ENCODE data around the gene SNAP29.
"Not testable (repeated sequence)": the region's sequence is repeated elsewhere in the genome, so short reads cannot be mapped to it uniquely, and the experiment has no call there.

The SNAP29 gene

DNA sequence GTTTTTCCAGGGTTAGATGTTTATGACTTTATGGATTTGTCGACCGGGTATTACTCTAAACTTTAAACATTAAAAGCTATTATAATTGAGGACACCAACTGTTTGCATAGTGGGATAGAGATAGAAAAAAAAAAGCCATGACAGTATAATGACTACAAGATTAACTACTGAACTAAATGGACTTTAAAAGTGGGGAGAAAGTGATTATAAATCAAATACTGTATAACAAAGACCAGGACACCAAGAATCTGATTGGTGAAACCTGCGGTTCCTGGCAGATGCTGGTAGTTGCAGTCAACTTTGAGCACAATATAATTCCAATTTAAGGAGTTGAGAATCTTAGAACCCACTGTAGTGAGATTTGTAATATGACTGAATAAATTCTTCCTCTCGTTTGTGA, 60.9 kb downstream of the SNAP29 start:
- no peak for DNase-seq (ENCODE audit: low read depth)

DNA sequence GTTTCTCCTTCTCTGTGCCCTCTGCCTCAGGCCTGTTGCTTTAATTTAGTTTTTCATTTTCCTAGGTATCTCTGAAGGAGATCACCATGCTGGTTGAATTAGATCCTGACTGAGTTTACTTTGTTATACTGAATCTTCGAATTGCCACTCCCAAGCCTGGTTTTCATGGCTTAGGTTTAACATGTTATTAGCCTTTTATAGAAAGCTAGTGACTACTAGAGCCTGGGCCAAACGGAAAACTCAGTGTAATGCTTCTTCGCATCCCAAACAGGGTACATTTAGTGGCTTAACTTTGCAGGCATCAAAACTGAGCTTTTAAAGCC, 62.0 kb downstream of the SNAP29 start:
- no peak for DNase-seq (ENCODE audit: low read depth)
- H3K4me3 ChIP-seq (ENCODE audit: low read depth, low read length) = peak overlapping the region; percentile 99

More for the DNA sequence above, 60.9 kb downstream of the SNAP29 start:
- peak overlapping the region; percentile 99 for H3K4me3 ChIP-seq (ENCODE audit: low read depth, low read length)

DNA sequence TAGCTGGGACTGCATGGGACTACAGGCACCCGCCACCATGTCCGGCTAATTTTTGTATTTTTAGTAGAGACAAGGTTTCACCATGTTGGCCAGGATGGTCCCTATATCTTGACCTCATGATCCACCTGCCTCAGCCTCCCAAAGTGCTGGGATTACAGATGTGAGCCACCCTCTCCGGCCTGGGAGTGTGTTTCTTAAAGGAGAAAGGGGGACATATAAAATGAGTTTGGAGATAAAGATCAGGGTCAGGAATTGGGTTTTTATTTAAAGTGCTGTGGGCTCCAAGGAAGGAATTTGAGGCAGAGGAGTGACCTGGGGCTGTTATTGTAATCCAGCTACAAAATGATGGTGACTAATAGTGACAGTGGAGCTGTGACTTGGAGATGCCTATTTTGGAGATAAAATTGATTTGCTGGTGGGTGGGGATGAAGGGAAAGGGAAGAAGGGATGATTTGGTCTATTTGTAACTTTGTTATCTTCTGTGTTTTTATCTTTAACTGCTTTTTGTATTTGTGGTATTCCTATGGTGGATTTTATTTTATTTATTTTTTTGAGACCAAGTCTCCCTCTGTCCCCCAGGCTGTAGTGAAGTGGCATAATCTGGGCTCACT, 63.4 kb downstream of the SNAP29 start:
- no peak overlapping the region for H3K4me3 ChIP-seq (ENCODE audit: low read depth, low read length)
- no peak for DNase-seq (ENCODE audit: low read depth)

DNA sequence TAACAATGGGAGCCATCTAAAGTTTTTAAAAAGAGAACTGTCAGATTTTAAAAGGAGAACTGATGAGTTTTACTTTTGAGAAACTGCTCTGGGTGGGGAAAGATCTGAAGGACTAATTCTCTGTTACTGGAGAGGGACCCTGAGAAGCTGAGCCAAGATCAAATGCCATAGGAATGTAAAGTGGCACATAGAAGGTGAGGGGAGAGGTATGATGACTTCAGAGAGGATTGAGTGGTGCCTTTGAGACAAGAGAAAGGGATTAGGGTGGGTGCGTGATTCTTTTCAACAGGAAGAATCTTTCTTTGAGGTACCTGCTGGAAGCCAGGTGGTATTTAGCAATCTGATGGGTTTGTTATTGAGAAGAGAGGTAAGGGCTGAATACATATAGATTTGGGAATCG, 67.4 kb downstream of the SNAP29 start:
- no peak for DNase-seq (ENCODE audit: low read depth)
- no peak overlapping the region for H3K4me3 ChIP-seq (ENCODE audit: low read depth, low read length)

DNA sequence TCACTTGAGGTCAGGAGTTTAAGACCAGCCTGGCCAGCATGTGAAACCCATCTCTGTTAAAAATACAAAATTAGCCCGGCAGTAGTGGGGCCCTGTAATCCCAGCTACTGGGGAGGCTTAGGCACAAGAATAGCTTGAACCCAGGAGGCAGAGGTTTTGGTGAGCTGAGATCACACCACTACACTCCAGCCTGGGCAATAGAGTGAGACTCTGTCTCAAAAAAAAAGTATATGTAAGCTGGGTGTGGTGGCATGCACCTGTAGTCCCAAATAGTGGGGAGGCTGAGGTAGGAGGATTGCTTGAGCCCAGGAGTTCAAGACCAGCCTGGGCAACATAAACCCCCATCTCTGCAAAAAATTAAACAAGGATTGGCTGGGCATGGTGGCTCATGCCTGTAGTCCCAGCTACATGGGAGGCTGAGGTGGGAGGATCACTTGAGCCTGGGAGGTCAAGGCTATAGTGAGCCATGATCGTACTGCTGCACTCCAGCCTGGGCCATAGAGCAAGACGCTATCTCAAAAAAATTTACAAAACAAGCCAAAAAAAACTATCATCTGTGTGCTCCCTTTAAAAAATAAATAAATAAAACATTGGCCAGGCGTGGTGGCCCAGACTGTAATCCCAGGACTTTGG, 69.2 kb downstream of the SNAP29 start:
- H3K4me3 ChIP-seq (ENCODE audit: low read depth, low read length) = no peak overlapping the region
- no peak for DNase-seq (ENCODE audit: low read depth)

DNA sequence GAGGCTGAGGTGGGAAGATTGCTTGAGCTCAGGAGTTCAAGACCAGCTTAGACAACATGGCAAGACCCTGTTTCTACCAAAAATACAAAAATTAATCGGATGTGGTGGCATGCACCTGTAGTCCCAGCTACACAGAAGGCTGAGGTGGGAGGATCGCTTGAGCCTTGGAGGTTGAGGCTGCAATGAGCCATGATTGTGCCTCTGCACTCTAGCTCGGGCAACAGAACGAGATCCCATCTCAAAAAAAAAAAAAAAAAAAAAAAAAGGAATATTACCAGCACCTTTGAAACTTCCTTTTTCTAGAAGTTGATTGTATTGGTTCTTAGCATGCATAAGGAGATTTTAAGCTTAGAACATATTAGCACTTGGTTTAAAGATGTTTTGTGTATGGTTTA, 69.8 kb downstream of the SNAP29 start:
- no peak for DNase-seq (ENCODE audit: low read depth)
- no peak overlapping the region for H3K4me3 ChIP-seq (ENCODE audit: low read depth, low read length)

DNA sequence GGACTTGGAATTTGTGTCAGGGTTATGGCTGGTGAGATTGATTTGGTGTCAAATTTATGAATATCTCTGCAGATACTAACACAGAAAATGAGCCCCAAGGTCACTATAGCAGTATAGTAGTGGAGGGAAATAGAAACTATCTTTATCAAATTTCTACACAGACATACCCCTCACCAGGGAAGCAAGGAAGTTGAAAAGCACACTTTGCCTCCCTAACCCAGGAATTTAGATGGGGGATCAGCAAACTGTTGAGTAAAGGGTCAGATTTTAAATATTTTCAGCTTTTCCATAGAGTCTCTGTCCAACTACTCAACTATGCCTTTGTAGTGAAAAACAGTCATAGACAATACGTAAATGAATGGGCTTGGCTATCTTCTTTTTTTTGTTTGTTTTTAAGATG, 71.2 kb downstream of the SNAP29 start:
- H3K4me3 ChIP-seq (ENCODE audit: low read depth, low read length) = no peak overlapping the region
- DNase-seq (ENCODE audit: low read depth) = no peak

DNA sequence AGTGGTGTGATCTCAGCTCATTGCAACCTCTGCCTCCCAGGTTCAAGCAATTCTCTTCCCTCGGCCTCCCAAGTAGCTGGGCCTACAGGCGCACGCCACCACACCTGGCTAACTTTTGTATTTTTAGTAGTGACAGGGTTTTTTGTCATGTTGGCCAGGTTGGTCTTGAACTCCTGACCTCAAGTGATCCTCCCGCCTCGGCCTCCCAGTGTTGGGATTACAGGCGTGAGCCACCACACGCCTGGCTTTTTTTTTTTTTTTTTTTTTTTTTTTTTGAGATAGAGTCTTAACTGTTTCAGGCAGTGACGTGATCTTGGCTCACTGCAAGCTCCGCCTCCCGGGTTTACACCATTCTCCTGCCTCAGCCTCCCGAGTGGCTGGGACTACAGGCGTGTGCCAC, 71.6 kb downstream of the SNAP29 start:
- H3K4me3 ChIP-seq (ENCODE audit: low read depth, low read length); DNase-seq (ENCODE audit: low read depth): not testable (repeated sequence)

DNA sequence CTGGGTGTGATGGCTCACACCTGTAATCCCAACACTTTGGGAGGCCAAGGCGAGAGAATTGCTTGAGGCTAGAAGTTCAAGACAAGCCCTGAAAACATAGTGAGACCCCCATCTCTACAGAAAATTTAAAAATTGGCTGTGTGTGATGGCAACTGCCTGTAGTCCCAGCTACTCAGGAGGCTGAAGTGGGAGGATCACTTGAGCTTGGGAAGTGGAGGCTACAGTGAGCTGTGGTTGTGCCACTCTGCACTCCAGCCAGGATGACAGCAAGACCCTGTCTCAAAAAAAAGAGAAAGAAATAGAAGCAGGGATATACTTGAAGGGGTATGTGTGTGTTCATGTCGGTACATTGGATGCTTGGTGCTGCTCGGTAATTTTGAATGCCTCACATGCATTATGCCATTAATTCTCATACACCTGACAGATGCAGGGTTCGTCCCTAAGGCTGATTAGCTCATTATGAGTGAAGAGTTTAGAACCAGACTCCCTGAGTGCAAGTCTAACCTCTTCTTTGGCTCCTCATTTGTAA, 72.4 kb downstream of the SNAP29 start:
- DNase-seq (ENCODE audit: low read depth) = no peak
- H3K4me3 ChIP-seq (ENCODE audit: low read depth, low read length) = no peak overlapping the region

DNA sequence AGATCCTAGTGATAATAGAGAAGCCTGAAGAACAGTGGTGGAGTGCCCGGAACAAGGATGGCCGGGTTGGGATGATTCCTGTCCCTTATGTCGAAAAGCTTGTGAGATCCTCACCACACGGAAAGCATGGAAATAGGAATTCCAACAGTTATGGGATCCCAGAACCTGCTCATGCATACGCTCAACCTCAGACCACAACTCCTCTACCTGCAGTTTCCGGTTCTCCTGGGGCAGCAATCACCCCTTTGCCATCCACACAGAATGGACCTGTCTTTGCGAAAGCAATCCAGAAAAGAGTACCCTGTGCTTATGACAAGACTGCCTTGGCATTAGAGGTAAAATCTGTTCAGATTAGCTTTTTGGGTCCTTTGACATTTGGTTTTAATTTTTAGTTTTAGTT, 75.1 kb downstream of the SNAP29 start:
- no peak for DNase-seq (ENCODE audit: low read depth)
- H3K4me3 ChIP-seq (ENCODE audit: low read depth, low read length) = no peak overlapping the region

DNA sequence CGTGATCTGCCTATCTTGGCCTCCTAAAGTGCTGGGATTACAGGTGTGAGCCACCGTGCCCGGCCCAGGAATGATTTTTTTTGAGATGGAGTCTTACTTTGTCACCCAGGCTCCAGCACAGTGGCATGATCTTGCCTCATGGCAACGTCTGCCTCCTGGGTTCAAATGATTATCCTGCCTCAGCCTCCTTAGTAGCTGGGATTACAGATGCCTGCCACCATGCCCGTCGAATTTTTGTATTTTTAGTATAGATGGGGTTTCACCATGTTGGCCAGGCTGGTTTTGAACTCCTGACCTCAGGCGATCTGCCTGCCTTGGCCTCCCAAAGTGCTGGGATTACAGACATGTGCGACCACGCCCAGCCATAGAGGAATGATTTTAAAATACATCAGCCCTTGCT, 76.2 kb downstream of the SNAP29 start:
- DNase-seq (ENCODE audit: low read depth); H3K4me3 ChIP-seq (ENCODE audit: low read depth, low read length): not testable (repeated sequence)

DNA sequence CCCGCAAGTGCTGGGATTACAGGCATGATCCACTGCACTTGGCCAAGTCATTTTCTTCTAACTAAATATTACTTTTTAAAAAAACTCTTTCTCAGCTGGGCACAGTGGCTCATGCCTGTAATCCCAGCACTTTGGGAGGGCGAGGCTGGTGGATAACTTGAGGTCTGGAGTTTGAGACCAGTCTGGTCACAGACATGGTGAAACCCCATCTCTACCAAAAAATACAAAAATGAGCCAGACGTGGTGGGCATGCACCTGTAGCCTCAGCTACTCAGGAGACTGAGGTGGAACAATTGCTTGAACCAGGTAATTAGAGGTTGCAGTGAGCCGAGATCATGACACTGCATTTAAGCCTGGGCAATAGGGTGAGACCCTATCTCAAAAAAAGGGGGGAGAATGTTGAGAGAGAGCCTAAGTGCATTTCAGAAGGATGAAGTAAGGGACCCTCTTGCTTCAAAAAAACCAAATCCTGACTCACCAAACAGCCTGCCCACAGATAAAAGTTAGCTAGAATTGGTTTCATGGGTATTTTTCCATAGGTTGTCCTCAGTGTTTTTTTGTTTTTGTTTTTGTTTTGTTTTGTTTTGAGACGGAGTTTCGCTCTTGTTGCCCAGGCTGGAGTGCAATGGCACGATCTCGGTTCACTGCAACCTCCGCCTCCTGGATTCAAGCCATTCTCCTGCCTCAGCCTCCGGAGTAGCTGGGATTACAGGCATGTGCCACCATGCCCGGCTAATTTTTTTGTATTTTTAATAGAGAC, 77.2 kb downstream of the SNAP29 start:
- H3K4me3 ChIP-seq (ENCODE audit: low read depth, low read length); DNase-seq (ENCODE audit: low read depth): not testable (repeated sequence)

DNA sequence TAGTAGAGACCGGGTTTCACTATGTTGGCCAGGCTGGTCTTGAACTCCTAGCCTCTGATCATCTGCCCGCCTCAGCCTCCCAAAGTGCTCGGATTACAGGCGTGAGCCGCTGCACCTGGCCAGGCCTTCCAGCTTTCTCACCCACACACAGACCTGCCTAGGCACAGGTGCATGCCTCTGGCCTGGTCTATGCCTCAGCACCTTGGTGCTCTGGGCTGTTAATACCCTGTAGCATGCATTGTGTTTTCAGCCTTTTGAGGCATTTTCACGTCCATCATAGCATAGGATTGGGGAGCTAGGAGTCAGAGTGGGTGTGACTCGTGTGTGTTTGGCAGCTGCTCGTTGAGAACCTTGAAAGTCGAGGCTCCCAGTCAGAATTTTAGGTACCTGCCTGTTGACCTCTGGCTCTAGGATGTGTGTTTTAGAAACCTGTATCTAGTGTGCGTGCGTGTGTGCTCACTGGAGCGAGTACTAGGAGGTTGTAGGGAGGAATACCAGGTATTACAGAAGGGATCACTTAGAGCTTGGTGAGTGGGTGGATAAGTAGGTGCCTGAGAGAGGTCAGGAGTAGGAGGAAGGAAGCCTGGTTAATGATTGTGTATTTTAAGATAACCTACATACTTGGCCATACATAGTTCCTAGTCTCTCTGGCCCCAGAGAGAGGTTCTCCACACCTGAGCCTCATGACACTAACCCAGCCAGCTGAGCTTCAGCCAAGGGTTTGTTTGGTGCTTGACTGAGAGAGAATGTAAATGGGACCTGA, 78.4 kb downstream of the SNAP29 start:
- DNase-seq (ENCODE audit: low read depth) = no peak
- H3K4me3 ChIP-seq (ENCODE audit: low read depth, low read length) = no peak overlapping the region

DNA sequence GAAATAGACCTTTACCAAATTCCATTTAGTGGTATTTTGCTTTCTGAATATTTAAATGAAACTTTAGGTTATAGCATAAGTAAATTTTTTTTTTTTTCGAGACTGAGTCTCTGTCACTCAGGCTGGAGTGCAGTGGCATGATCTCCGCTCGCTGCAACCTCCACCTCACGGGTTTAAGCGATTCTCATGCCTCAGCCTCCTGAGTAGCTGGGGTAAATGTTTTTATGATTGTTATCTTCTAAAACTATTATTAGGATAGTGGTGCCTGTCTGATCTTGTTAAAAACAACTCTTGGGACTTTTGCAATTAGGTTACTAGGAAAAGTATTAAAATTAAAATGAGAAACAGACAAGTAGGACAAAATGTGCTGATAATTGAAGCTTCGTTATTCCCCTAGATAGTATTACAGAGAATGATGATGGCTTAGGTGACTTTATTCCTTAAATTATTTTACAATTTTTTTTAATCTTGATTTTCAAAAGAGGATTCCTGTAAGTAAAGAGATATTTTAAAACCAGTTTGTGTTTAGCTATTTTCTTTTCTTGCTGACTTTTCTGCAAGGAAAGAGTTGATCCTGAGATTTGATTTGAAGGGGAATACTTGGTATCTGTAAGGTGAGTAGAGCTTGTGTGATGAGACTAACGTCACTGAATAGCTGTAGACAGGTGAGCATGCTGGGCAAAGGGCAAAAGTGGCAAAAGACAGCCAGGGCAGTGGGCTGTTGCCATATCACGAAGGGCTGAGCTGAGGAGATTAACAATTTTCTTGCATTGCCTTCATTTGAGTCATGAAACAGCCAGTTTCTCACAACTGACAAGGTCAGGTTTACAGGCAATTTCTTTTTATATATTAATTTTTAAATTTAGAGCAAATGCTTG, 79.2 kb downstream of the SNAP29 start:
- H3K4me3 ChIP-seq (ENCODE audit: low read depth, low read length) = no peak overlapping the region
- no peak for DNase-seq (ENCODE audit: low read depth)

DNA sequence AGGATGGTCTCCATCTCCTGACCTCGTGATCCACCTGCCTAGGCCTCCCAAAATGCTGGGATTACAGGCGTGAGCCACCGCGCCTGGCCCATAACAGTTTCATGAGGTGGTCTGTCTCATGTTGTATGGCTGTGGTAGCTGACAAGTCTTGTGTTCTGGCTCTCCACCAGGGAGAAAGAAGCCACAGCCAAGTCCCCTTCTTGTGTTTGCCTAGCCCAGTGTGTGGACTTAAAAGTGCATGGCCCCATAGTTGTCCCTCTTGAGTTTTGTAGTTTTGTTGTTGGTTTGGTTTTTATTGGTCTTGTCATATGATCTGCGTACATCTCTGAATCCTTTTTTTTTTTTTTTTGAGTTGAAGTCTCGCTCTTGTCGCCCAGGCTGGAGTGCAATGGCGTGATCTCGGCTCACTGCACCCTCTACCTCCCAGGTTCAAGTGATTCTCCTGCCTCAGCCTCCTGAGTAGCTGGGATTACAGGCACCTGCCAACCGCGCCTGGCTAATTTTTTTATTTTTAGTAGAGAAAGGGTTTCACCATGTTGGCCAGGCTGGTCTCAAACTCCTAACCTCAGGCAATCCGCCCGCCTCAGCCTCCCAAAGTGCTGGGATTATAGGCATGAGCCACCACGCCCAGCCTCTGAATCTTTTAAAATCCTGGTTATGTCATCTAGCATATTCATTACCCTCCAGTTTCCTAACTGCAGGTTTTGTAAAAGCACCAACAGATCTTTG, 80.8 kb downstream of the SNAP29 start:
- DNase-seq (ENCODE audit: low read depth); H3K4me3 ChIP-seq (ENCODE audit: low read depth, low read length): not testable (repeated sequence)

DNA sequence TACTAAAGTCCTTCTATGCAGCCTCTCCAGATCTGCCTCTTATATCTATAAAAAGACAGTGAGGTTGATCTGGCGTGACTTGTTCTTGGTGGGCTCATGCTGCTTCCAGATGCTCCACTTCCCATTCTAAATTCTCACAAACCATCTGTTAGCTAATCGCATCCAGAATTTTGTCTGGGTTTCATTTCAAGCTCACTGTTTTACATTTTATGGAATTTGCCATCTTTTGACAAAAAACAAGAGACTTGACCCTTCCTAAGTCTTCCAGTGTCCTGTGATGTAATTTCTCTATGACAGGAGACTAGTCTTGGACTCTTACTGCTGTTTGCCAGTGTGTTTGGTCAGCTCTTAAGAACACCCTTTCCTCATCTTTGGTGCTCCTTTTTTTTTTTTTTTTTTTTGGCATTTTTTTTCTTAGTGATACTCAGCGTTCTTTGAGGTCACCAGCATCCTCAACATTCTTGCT, 81.4 kb downstream of the SNAP29 start:
- DNase-seq (ENCODE audit: low read depth) = no peak
- no peak overlapping the region for H3K4me3 ChIP-seq (ENCODE audit: low read depth, low read length)

Measured in skeletal muscle cell (primary cell).